NCI-H146 treated with DMSO at 0.1 percent for 48 hours (cell line): ENCODE data around the gene HOXD4.

ENCODE experiments used
- DNase-seq: peaks from one replicate; lab custom pipeline; 2025; ENCODE audit not compliant: unreplicated experiment; lab: John Stamatoyannopoulos, UW

The HOXD4 gene

DNA sequence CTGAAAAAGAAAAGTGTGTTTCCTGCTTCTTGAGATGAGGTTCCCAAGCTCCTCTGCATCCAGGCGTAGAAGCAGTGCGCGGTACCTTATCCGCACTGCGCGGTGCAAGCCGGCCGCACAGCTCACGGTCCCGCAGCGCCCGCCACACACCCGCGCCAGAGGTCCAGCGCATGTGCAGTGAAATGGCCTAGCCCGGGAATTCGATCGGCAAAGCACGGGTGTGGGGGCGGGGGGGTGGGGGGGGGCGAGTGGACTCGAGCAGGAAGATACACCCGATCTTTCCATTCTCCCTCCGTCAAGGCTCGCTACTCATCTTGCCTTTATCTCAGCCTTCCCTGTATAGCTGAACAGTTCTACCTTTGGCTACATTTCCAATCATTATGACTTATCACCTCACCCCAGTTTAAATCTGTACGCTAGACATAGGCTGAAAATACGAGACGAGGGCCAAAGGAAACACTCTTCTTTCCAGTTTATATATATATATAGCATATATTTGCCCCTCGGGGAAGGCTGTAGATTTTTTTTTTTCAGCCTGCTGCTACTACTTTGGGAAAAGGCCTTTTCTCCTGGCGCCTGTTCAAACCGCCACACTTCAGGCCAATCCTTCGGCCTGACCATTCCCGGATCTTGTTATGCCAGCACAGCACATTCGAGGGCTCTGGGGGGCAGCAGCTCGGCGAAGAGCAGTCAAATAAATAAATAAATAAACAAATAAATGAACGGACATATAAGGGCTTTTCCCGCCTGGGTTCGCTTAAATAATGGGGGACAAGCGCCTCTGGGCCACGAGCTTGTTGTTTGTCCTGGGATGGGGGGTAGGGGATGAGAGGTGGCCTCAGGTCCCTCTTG lies 11.5 kb upstream of the HOXD4 start:
- no peak for DNase-seq

DNA sequence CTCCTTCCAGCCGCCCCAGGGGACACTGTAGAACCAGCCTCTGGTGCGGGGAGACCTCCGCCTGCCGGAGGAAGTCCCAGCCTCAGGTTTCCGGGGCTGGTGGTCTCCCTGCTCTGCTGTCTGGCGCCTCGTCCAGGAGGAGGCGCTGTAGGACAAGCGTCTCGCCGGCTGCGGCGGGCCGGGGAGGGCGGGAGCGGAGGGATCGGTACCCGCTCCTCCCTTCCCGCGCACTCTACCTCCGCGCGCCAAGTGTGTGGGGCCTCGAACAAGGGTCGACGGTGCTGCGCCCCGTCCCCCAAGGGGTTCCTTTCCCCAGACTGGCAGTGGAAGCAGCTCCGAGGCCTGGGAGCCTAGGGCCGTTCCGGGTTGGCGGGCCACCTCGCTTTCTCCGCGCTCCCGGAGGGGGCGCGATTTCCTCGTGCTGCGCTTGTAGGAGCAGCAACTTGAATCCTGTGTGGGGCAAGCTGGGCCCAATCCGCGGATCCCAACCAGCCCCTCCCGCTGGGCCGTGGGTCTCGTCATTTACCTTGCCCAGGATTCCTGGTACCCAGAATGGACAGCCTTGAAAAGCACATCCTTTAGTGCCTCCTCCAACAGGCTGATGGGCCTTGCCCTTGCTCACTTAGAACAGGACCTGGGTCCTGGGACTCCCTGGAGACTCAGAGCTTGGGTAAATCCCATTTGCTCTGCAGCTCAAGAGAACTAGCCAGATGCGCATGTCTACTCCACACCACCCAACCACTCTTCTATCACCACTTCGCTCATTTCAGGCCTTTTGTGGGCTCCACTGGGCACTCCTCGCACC lies 10.6 kb upstream of the HOXD4 start:
- DNase-seq = peak; percentile 67

DNA sequence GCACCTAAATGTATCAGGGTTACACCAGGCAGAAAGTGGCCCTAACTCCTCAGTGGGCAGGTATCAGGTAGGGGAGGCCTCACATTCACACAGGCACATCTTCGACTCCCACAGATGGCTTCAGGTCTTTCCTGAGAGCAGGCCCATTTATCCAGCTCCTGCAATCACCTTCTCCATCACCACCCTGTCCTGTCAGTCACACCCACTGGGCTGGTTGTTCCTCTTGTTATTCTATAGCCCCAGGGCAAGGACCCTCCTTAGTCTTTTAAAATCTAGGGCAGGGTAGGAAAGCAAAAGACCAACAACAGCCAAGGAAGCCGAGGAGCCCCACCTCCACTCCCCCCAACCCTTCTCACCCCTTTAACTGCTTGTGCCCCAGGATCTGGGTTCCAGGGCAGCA lies 9.1 kb upstream of the HOXD4 start:
- DNase-seq = no peak

DNA sequence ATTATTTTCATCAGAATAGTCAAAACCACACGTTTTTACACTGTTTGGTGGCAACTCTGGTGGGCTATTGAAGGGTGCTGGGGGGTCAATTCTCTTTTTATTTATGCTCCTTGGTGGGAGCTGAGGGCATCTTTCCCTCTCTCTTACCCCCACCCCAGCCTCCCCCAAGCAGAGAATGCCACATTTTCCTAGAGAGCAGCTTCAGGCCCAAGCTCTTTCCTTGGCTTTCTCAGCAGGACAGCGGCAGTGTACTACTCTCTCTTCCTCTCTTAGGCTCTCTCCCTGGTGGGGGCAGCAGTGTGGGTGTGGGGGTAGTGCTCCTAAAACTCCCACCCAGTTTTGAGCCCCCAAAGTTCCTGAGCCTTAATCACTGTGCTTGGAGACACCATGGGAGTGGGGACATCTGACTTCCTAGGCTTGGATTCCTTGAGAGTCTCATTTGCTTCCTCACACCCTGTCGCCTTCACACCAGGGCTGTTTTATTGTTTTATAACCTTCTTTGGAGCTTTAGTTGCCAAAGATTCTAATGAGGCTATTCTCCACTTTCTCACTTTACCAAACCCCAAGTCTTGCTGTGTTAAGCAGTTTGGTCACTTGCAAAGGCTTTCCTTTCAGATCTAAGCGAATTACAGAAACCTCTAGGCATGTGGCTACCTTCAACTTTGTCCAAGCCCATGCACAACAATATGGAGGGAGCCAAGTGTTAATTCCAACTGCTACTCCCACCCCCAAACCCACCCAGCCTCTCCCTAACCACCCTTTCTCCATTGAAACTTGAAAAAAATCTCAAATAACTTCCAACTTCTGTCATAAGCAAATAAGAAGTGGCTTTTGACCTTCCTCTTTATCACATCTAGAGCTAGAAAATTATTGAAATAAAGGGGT lies 6.0 kb upstream of the HOXD4 start:
- no peak for DNase-seq

DNA sequence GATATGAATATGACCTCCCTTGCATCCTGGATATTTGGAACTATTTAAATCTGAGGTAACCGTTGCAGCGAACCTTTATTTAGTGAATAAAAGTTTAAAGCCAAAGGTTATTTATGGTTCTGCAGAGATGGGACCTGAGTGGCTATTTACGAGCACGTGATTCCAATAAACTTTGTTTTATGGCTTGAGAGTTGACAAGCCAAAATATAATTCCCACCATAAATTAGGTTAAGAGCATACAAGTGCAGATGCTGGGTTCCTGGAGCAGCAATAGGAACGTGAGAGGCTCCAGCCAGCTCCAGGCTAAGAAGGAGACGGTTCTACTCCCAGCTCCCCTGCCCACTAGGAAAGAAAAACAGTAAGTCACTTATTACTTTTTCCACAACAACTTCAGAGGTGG lies 5.2 kb upstream of the HOXD4 start:
- DNase-seq = no peak

DNA sequence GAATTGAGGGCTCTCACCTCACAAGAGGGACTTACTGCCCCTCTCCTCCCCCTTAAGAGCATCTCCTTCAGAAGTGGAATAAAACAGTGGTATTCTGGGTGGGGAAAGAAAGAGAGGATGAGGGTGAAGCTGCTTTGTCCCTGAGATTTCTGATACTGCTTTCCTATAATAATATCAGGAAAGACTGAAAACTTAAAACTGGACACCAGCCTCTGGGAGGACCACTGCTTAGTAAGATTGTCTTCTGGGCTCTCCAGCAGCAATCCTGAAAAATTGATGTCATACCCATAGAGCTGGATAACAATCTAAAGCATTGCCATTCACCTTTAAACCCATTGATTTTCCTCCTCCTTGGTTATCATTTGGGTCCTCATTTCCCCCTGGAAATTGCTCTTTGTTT lies 4.7 kb upstream of the HOXD4 start:
- no peak for DNase-seq

DNA sequence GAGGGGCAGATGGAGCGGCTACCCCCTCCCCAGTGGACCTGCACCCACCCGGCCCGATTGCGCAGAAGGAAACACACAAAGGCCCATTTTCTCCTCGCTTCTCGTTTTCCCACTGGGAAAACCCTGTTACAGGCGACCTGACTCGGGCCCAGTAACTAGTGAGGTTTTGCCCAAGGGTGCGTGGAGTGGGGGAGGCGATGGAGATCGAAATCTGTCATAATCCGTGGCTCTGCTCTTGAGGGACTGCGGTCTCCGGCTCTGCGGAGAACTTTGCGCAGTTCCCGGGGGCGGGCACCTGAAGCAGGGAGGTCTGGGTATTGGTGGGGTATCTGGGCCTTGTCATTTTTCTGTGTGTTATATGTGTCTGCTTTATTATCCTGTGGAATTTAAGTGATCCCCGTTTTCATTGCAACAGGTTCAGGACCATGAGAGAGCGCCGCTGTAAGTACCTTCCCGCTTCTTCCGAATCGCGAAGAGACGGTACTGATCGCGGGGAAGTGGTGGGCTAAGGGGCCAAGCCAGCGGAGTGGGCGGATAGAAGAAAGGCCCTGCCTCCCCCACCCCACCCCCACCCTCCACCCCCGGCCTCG lies 4.0 kb upstream of the HOXD4 start:
- no peak for DNase-seq

DNA sequence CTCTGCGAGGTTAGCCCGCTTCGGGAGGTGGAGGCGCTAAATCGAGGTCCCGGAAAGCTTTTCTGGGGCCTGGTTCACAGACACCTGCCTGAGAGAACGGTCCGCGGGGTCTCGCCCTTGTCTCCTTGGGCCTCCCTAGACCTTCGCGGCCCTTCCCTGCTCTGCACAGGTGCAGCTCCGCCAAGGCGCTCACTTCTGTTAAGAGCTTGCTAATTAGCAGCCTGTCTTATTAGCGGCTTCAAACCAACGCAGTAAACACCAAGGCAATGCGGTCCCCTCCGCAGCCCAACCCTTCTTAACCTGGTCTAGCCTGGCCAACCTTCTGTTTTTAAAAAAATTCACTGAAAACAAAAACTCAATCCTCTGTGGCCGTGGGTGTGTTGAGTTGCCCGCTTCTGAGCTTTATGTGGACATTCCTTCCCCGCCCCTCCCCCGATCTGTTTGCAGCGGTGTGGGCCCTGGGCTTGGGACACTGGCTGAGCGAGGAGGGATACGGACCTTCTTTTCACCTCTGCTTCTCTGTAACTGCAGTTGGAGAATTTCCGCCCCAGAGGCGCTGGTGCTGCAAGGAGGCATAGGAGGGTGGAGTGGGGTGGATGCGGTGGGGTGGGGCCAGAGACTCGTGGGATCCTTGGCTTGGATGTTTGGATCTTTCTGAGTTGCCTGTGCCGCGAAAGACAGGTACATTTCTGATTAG lies 3.4 kb upstream of the HOXD4 start:
- DNase-seq = no peak

DNA sequence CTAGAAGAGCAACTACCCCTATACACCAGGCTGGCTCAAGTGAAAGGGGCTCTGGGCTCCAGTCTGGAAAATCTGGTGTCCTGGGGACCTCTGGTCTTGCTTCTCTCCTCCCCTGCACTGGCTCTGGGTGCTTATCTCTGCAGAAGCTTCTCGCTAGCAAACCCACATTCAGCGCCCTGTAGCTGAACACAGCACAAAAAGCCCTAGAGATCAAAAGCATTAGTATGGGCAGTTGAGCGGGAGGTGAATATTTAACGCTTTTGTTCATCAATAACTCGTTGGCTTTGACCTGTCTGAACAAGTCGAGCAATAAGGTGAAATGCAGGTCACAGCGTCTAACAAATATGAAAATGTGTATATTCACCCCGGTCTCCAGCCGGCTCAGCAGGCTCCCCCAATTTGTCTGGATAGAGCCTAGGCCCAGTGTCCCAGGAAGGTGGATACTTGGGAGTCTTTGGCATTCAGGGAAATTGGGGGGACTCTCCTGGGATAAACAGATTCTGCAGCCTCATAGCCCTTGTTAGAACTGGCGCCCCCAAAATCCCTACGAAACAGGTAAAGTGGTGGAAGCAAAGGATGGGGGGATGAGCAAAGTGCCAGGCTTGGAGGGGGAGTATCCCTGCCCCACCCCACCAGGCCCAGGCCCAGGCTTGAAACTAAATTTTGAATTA lies 2.5 kb upstream of the HOXD4 start:
- no peak for DNase-seq

DNA sequence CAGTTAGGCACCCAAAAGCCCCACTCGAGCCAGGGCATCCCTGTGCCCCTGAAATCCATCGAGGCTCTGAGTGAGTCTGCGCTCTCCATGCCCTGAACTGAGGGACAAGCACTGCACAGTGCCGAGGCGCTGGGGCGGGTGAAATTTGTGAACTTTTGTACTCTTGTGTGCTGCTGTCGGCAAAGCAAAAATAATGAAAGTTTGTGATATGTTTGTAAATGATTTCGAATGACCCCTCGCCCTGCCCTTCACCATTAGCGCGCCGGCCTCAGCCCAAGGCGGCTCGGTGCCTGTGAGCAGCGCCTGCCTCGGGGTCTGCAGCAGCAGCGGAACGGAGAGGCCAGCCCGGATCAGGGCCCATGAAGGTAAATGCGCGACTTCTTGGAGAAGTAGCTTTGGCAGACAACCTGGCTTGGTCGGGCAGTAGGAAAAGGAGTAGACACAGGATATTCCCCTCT lies 1.8 kb upstream of the HOXD4 start:
- no peak for DNase-seq

DNA sequence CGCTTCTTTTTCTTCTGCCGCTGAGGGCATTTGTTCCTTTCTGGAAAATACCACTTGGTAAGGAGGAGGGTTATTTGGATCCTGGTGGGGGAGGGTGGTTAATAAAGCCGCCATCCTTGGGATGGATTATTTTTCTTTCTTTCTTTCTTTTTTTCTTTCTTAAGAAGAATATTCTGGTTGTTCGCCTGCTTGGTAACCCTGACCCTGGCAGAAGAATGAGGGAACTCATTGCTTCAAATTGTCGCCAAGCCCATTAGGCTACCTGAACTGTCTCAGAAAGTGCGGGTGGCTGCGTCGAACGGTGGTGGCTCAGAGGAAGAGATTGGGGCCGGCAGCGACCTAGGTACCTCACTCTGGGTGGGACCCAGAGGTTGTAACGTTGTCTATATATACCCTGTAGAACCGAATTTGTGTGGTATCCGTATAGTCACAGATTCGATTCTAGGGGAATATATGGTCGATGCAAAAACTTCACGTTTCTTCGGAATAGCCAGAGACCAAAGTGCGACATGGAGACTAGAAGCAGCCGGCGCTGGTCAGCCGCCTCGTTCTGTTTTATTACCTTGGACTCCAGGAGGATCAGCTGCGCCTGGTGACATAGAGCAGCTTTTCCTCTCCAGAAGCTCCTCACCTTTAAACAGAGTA lies 1.3 kb upstream of the HOXD4 start:
- DNase-seq = no peak

DNA sequence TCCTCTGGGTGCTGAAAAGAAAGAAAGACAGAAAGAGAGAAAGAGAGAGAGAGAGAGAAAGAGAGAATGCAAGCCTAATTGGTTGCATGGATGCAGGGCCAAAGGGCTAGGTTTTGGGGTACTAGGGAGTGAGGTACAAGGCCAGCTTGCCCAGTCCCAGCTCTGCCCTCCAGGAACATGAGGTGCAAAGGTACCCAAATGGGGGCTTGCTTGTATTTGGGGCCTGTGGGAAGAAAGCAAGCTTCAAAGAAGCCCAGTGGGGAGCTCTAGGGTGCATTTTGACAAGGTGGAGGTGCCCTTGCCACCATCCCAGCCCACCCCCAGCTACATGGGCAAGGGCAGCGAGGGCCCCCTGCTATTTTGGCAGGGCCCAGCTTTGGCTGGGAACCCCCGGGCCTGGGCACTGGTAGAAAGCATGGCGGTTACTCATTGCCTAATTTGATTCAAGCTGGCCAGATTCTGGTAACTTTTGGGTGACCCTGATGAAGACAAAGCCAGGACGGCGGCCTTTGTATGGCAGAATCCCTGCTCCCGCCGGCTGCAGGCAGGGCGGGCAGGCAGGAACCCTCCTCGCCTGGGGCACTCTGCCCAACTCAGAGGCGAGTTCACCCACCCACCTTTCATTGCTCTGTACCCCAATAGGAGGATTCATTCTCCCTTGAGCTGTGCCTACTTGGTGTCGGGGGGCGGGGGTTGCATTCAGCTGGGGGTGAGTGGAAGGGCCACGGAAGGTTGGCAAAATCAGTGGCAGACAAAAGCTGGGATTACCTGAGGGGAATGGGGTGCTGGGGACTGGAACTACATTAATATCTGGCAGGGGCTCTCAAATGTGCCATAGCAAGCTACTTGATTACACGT lies 537 bp upstream of the HOXD4 start:
- no peak for DNase-seq

DNA sequence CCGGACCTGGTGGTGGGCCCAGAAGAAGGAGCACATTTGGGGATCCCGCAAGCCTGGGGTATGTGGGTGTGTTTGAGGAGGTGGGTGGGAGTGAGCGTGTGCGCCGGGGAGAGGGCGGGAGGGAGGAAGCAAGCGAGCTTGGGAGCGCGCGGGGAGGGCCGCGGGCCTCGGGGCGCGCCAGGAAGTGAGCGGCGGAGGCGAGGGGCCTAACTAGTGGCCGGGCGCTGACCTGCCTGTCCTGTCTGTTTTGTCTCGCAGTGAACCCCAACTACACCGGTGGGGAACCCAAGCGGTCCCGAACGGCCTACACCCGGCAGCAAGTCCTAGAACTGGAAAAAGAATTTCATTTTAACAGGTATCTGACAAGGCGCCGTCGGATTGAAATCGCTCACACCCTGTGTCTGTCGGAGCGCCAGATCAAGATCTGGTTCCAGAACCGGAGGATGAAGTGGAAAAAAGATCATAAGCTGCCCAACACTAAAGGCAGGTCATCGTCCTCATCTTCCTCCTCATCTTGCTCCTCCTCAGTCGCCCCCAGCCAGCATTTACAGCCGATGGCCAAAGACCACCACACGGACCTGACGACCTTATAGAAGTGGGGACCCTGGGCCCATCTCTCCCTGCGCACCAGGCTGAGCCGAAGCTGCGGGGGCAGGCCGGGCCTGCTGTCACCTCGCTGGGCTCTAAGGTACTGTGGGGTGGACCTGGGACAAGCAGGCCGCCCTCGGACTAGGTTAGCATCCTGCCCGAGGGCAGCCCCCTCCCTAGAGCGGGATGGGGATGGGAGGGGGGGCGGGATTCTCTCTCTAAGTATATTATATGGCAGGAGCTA lies 1.2 kb downstream of the HOXD4 start:
- DNase-seq = no peak

DNA sequence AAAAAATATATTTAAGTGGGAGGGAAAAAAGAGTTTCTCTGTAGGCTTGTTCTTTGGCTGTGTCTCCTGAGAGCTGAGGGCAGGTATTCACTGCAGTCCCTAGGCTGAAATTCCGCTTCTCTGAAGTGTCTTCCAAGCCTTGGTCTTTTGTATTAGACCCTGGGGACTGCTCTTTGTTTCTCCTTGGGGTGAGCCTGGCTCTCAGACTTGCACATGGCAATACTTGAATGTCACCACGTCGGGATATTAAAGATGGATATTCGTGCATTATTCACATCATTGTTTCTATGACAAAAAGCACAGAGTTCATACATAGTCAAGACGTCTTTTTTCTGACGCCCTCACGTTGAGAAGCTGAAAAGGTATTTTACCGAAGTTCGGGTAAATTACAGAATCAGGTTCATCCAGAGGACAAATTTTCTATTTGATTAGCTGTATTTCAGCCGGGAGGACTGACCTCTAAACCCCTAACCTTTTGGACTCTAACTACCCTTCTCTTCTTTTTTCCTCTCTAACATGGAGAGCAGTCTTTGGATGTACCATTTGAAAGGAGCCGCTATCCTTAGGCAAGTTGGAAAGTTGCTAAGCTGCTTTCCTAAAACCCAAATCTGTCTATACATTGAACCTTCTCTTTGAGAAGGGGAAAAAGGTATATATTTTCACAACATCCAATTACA lies 3.4 kb downstream of the HOXD4 start:
- DNase-seq = no peak

DNA sequence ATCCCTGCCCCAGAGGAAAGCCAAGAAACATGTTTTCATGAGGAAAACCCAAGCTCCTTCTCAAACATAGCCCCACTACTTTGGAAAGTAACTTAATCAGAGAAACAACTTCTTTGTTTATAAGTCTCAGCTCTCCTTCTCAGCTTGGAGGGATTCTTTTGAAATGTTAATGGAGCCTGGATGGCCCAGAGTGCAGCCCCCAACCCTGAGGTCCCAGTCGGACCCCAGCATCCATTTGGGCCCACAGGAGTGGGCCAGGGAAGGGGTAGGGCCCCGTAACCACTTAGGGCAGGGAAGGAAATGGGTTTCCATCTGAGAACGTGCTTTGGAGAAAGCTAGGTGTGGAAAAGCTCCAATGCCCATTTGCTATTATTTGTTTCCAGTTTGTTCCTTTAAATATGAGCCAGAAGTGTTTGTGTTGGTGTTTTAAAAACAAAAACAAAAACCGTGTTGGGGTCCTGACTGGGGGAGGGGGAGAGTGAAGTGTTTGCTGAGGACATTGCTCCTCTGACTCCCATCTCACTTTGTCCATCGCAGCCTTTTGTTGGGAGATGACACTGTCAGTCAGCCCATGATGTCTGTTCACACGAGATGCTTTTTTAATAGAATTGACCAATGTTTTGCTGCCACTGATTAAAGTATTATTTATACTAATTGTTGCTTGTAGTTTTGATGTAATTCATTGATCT lies 4.2 kb downstream of the HOXD4 start:
- no peak for DNase-seq

DNA sequence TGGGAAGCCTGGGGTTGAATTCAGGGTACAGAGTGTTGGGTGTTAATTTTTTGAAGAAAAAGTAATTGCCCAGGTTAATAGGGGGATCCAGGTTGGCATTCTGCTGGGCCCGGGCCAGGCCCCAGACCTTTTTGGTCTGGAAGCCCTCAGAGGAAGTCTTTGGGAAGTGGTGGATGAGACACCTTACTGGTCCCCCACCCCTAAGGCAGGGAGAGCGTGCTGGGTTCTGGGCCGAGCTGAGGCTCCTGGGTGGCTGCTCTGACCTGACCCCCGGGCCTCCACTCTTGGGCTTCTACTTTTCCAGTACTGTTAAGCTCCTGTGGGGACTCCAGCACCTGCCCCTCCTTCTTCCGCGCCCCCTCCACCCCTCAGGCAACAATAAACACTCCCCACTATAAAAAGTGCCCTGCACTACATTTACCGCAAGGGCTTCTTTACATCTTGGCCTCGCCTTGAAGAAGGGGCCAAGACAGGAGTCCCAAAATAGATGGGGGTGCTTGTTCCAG lies 5.0 kb downstream of the HOXD4 start:
- DNase-seq = no peak
